ENCODE measurements around the gene ARHGEF17.

DNA sequence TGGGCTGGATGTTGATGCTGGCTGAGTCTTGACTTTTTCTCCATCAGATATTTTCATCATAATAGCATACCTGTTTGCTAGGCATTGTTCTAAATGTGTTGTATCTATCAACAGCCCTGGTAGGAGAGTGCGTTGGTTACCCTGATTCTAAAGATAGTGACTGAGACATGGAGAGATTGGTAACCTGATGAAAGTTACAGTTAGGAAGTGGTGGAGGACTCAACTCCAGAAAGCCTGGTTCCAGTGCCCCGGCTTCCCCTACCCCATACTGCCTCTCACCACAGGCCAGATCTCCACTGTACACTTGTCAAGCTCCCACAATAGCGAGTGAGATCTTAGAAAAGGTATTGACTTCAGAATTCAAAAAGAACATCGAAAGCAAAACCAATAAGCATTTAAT lies 45.3 kb downstream of the ARHGEF17 start:
- TF ChIP-seq ZNF253 (CRISPR knock-in tag; IDR thresholded peaks at IDR 0.05; ENCODE audit: borderline replicate concordance) (no peak), CHD2 (IDR thresholded peaks at IDR 0.05; ENCODE audit: low read depth, low read length) (no peak), AKAP8 (CRISPR knock-in tag; IDR thresholded peaks at IDR 0.05) (no peak), MXD1 (CRISPR knock-in tag; IDR thresholded peaks at IDR 0.05) (no peak), HIVEP1 (CRISPR knock-in tag; IDR thresholded peaks at IDR 0.05) (no peak), RXRA (CRISPR knock-in tag; IDR thresholded peaks at IDR 0.05) (no peak)
- TF ChIP-seq, protein P1, sequence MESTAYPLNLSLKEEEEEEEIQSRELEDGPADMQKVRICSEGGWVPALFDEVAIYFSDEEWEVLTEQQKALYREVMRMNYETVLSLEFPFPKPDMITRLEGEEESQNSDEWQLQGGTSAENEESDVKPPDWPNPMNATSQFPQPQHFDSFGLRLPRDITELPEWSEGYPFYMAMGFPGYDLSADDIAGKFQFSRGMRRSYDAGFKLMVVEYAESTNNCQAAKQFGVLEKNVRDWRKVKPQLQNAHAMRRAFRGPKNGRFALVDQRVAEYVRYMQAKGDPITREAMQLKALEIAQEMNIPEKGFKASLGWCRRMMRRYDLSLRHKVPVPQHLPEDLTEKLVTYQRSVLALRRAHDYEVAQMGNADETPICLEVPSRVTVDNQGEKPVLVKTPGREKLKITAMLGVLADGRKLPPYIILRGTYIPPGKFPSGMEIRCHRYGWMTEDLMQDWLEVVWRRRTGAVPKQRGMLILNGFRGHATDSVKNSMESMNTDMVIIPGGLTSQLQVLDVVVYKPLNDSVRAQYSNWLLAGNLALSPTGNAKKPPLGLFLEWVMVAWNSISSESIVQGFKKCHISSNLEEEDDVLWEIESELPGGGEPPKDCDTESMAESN (CRISPR knock-in tag; conservative IDR thresholded peaks at IDR 0.05): no peak
- TF ChIP-seq, protein P2, sequence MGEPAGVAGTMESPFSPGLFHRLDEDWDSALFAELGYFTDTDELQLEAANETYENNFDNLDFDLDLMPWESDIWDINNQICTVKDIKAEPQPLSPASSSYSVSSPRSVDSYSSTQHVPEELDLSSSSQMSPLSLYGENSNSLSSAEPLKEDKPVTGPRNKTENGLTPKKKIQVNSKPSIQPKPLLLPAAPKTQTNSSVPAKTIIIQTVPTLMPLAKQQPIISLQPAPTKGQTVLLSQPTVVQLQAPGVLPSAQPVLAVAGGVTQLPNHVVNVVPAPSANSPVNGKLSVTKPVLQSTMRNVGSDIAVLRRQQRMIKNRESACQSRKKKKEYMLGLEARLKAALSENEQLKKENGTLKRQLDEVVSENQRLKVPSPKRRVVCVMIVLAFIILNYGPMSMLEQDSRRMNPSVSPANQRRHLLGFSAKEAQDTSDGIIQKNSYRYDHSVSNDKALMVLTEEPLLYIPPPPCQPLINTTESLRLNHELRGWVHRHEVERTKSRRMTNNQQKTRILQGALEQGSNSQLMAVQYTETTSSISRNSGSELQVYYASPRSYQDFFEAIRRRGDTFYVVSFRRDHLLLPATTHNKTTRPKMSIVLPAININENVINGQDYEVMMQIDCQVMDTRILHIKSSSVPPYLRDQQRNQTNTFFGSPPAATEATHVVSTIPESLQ (CRISPR knock-in tag; conservative IDR thresholded peaks at IDR 0.05): no peak

Data from HepG2 (cell line).